Fibroblast of peridontal ligament (primary cell): ENCODE data around the gene ZFTA.
A peak's percentile ranks its signal among the peaks of the same experiment; 100 is the strongest.

Experiments
- DNase-seq: peaks from one replicate; pipeline ENCODE4 v3.0.0-alpha.2; 2010; ENCODE audit errors: extremely low read depth

Gene ZFTA

GRCh38 chr11:63749624-63750023 lies 19.0 kb downstream of the ZFTA start:
- no peak for DNase-seq

- DNase-seq = peak; percentile 28
Measured at GRCh38 chr11:63747011-63747410, 21.6 kb downstream of the ZFTA start.

DNA sequence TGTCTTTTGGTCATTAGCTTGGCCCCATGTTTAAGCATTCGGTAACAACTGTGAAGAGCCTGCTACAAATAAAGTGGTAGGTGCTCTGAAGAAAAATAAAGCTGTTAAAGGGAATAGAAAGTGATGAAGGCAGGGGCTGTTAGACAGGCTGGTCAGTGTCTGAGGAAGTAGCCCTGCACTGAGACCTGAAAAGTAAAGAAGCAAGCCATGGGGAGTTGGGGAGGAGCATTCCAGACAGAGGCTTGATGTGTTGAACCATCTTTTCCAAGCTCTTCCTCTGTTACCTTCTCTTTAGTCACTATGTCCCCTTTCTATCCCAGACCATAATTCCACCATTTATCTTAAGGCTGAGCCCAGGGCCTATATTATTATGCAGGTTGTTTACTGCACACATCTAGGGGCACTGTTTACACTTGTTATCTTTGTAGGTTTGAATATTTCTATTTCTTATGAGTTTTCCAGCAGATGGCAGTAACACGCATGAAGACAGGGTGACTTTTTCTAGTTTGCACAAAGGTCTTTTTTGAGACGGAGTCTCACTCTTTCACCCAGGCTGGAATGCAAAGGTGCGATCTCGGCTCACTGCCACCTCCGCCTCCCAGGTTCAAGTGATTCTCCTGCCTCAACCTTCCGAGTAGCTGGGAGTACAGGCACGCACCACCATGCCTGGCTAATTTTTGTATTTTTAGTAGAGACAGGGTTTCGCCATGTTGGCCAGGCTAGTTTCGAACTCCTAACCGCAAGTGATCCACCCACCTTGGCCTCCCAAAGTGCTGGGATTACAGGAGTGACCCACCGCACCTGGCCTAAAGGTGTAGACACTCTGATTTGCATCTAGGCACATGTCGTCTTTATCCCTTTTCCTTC lies 23.0 kb downstream of the ZFTA start:
- DNase-seq = no peak

DNA sequence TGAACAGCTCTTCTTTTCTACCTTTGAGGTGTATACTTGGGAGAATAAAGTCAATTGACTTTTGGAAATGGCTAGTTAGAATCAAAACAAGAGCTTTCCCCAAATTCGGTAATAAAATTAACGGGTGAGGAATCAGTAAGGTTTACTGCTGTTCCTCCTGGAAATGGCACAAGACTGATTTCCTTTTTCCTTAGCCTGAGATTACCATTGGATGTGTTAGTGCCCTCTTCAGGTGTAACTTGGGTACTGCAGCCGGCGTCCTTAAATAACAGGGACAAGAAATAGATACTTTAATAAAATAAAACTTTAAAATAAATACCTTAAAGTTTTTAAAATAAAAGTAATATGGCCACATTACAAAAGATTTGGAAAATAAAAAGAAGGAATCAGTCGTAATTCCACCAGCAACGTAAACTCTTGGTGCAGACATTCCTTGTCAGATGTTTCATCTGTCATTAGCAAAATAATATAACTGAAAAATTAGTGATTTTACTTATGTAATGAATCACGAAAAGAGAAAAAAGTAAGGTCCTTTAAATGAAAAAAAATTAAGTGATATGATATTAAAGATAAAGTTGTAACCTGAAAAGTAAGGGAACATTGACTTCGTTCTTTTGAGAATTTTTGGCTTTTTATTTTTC lies 29.7 kb downstream of the ZFTA start:
- peak; percentile 94 for DNase-seq

DNA sequence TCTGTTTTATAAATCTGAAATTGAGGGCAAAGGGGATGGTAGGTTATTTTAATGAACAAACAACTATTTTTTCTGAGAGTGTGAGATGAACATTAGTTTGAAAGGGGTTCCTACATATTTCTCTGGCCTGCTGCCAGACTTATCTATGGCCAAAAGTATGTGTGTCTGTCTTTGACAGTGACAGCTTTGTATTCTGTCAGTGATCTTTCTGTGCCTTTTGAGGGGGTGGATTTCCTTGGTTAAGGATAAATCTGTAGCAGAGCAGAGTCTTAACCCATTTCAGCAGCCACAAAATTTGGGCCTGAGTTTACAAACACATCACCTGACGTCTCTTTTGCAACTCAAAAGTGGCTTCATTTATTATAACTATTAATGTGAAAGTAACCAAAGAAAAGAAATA lies 30.9 kb downstream of the ZFTA start:
- no peak for DNase-seq

GRCh38 chr11:63736864-63737263 lies 31.7 kb downstream of the ZFTA start:
- no peak for DNase-seq

GRCh38 chr11:63729326-63729725 lies 39.2 kb downstream of the ZFTA start:
- no peak for DNase-seq

GRCh38 chr11:63720611-63721010 lies 48.0 kb downstream of the ZFTA start:
- no peak for DNase-seq

GRCh38 chr11:63719987-63720386 lies 48.6 kb downstream of the ZFTA start:
- peak; percentile 30 for DNase-seq

- DNase-seq = no peak
Measured at GRCh38 chr11:63719001-63719400, 49.6 kb downstream of the ZFTA start.
